Measurements from ENCODE around the gene SLC52A3. TPM values are rescaled to one million over a fixed set of nuclear protein-coding genes. Genes with fewer than 3 reads are reported as not detected.

Gene SLC52A3
- total RNA-seq, 1 experiment from 2014 or later, result 0.14 TPM

- POLR2A ChIA-PET, result no interaction called here
- no peaks in the 10 kb centered on the region for H3K4me1 Mint-ChIP-seq (ENCODE audit: insufficient read depth, unreplicated experiment)
- DNase-seq (ENCODE audit: unreplicated experiment), result no peak
- no peaks in the 10 kb centered on the region for H3K36me3 Mint-ChIP-seq (ENCODE audit: insufficient read depth, unreplicated experiment)
- no peak overlapping the region for H3K27ac Mint-ChIP-seq (ENCODE audit: low read depth, unreplicated experiment)
- H3K4me3 Mint-ChIP-seq (ENCODE audit: unreplicated experiment), result no peak overlapping the region
- BruUV-seq (replicated peaks), result no TSS peak
- CTCF ChIA-PET, result interaction anchor here (1.2 kb wide), 1 partner anchor 28 kb away, joined by 4 read pairs; no protein-coding TSS in a partner anchor
- intact Hi-C loops (cut with micrococcal nuclease), result no loop called here
- H3K27me3 Mint-ChIP-seq (ENCODE audit: insufficient read depth, unreplicated experiment), result no peaks in the 10 kb centered on the region
- no peak for TF ChIP-seq CTCF (IDR thresholded peaks at IDR 0.05; ENCODE audit: unreplicated experiment)
- H3K9me3 Mint-ChIP-seq (ENCODE audit: unreplicated experiment), result peaks cover 12% of the 10 kb centered on the region
Observed at GRCh38 chr20:711576-711975, 56.7 kb downstream of the SLC52A3 start.

DNA sequence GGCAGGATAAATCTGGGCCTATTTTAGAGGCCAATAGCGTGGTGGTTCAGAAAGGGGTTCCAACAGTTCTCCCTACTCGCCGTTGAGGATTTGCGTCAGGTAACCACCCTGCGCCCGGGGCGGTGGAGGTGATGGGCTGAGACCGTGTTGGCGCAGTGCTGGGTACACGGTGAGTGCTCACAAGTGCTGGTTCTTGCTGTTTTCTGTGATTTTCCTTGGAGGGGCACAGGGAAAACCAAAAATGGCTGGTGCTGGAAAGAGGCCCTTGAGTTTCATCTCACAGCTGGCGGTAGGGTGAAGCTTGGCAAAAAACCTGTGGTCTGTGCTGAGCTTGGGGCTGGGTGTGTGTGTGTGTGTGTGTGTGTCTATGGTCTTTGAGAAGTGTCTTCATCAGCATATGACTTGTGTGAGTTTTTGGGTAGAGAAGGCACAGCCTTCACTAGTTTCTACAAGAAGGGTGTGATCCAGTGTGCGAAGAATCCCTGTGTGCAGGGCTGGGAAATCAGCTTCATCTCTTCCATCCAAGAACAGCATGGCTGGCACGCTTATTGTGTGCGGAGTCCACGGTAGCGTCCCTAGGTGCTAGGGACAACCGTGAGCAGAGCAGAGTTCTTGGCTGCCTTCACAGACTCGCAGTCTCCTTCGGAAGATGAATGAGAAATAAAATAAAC, 57.4 kb downstream of the SLC52A3 start:
- H3K27me3 Mint-ChIP-seq (ENCODE audit: insufficient read depth, unreplicated experiment), result peaks cover 7% of the 10 kb centered on the region
- POLR2A ChIA-PET, result no interaction called here
- H3K27ac Mint-ChIP-seq (ENCODE audit: low read depth, unreplicated experiment), result no peak overlapping the region
- H3K4me3 Mint-ChIP-seq (ENCODE audit: unreplicated experiment), result no peak overlapping the region
- no peaks in the 10 kb centered on the region for H3K4me1 Mint-ChIP-seq (ENCODE audit: insufficient read depth, unreplicated experiment)
- no peak for TF ChIP-seq CTCF (IDR thresholded peaks at IDR 0.05; ENCODE audit: unreplicated experiment)
- BruUV-seq (replicated peaks), result no TSS peak
- DNase-seq (ENCODE audit: unreplicated experiment), result no peak
- H3K9me3 Mint-ChIP-seq (ENCODE audit: unreplicated experiment), result peaks cover 12% of the 10 kb centered on the region
- CTCF ChIA-PET, result interaction anchor here (1.2 kb wide), 1 partner anchor 28 kb away, joined by 4 read pairs; no protein-coding TSS in a partner anchor
- H3K36me3 Mint-ChIP-seq (ENCODE audit: insufficient read depth, unreplicated experiment), result no peaks in the 10 kb centered on the region
- intact Hi-C loops (cut with micrococcal nuclease), result no loop called here

Other genes with a start within 250 kb of the SLC52A3 start
- gene CSNK2A1, start 224.7 kb downstream of the SLC52A3 start, total RNA-seq (2022), result 271 and 297 TPM in 2 replicates
- not detected in 2 replicates for gene TCF15, start 158.2 kb downstream of the SLC52A3 start, total RNA-seq (2022)
- 42.6 and 43.4 TPM in 2 replicates for gene SRXN1, start 115.3 kb downstream of the SLC52A3 start, total RNA-seq (2022)
- not detected in 2 replicates for gene SCRT2, start 92.7 kb downstream of the SLC52A3 start, total RNA-seq (2022)
- 9.2 and 13.6 TPM in 2 replicates for gene FAM110A, start 65.2 kb upstream of the SLC52A3 start, total RNA-seq (2022)
- not detected in 2 replicates for gene ANGPT4, start 147.8 kb upstream of the SLC52A3 start, total RNA-seq (2022)
- gene RSPO4, start 233.8 kb upstream of the SLC52A3 start, total RNA-seq (2022), result not detected in 2 replicates

Data from MCF 10A (cell line).